Endodermal cell (in vitro differentiated cells): ENCODE results near the gene CAPZB. TPM values are rescaled to one million over a fixed set of nuclear protein-coding genes. Genes with fewer than 3 reads are reported as not detected.

Source experiments
- DNase-seq: peaks from one replicate; pipeline ENCODE4 v3.0.0-alpha.2; 2017
- H3K27ac ChIP-seq: 2 replicates; pipeline ENCODE4 v1.5.1; 2013; ENCODE audit warnings: mild to moderate bottlenecking, low read depth, low read length, moderate library complexity
- H3K27me3 ChIP-seq: 2 replicates; pipeline ENCODE4 v1.6.1; 2013; ENCODE audit warnings: mild to moderate bottlenecking, low read length, moderate library complexity; ENCODE audit not compliant: insufficient read depth, control insufficient read depth, poor library complexity, severe bottlenecking
- H3K36me3 ChIP-seq: 2 replicates; pipeline ENCODE4 v1.7.0; 2013; ENCODE audit warnings: mild to moderate bottlenecking, low read length, moderate library complexity; ENCODE audit not compliant: control insufficient read depth, insufficient read depth
- H3K4me1 ChIP-seq: one replicate; pipeline ENCODE4 v1.7.0; 2013; ENCODE audit warnings: low read length; ENCODE audit not compliant: control insufficient read depth, insufficient read depth
- H3K4me3 ChIP-seq: 2 replicates; pipeline ENCODE4 v1.5.1; 2013; ENCODE audit warnings: mild to moderate bottlenecking, low read length, moderate library complexity
- H3K9ac ChIP-seq: 2 replicates; pipeline ENCODE4 v1.6.1; 2013; ENCODE audit warnings: mild to moderate bottlenecking, low read length, moderate library complexity; ENCODE audit not compliant: poor library complexity, severe bottlenecking; ENCODE audit errors: extremely low read depth
- H3K9me3 ChIP-seq: 2 replicates; pipeline ENCODE4 v1.6.1; 2013; ENCODE audit warnings: mild to moderate bottlenecking, low read length, moderate library complexity; ENCODE audit not compliant: control insufficient read depth
- H3K27ac Mint-ChIP-seq: 2 replicates; pipeline ENCODE4 v1.8.0; 2020; ENCODE audit warnings: mixed read lengths
- H3K27me3 Mint-ChIP-seq: 2 replicates; pipeline ENCODE4 v1.8.0; 2021; ENCODE audit warnings: mild to moderate bottlenecking, mixed read lengths; ENCODE audit not compliant: insufficient read depth
- H3K36me3 Mint-ChIP-seq: 2 replicates; pipeline ENCODE4 v1.8.0; 2020; ENCODE audit warnings: low read depth, mixed read lengths
- H3K4me1 Mint-ChIP-seq: 2 replicates; pipeline ENCODE4 v1.8.0; 2020; ENCODE audit warnings: mixed read lengths
- H3K4me3 Mint-ChIP-seq: 2 replicates; pipeline ENCODE4 v1.8.0; 2020; ENCODE audit warnings: mild to moderate bottlenecking, moderate library complexity, mixed read lengths
- H3K9me3 Mint-ChIP-seq: 2 replicates; pipeline ENCODE4 v1.8.0; 2020; ENCODE audit warnings: mild to moderate bottlenecking, mixed read lengths
- WGBS, 2 experiments: methylation state at CpG; one replicate each; pipeline versions ENCODE4 v1.1.5 to v1.1.7; 2013; ENCODE audit warnings: missing lambda C conversion rate in 2 of 2, mixed read lengths in 1 of 2; ENCODE audit not compliant: insufficient coverage in 1 of 2, insufficient read length in 1 of 2; 5-methylcytosine and 5-hydroxymethylcytosine counted together
- total RNA-seq, 2 donors: library from RNA; stranded (reverse); fragmentation: NEBNext Ultra II Directional in 1 of 2; extraction: Animal tissue kit (Norgen Biotek cat#: 25700) in 1 of 2; gene quantifications; 2 replicates in 1 of 2; 3 replicates in 1 of 2; pipeline ENCODE4 v1.2.1, GENCODE V29; 2021
- TF ChIP-seq, protein P1 (sequence below): fragments of 200-600 bp; sonication (generic); conservative IDR thresholded peaks from 2 replicates; pipeline ENCODE4 v1.5.0; 2021; ENCODE audit warnings: antibody characterized with exemption, mild to moderate bottlenecking

Gene CAPZB
- total RNA-seq, 2 donors from 2014 or later, result 334 to 362 TPM

DNA sequence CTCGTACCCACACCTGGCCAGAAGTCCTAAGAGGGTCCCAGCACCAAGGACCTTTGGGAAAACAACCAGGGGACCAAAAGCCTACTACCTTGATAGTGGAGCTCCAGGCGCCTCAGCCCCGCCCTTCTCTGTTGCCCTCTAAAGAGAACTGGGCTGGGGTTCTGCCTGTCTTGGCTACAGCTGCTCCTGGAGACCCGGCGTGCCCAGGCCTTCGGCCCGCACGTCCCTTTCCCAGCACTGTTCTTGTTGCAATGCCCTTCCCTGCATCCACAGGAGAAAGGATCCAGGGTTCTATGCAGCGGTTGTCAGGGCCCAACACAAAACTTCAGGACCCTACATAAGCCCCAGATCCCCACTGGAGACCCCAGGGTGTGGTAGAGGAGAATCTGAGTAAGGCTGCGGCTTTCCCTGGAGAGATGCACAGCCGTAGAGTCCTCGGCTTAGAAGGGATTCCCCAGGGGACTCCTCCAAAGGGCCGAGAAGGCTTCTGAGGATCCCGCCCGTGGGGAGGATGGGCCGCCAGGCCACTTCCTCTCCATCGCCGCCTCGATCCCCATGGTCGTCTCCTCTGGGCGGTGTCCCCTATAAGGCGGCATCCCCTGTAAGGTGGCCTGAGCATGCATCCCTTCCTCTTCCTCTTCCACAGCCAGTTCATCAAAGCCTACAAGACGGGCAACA lies 161.2 kb downstream of the CAPZB start:
- no peaks in the 10 kb centered on the region for H3K9me3 ChIP-seq
- TF ChIP-seq, protein P1, sequence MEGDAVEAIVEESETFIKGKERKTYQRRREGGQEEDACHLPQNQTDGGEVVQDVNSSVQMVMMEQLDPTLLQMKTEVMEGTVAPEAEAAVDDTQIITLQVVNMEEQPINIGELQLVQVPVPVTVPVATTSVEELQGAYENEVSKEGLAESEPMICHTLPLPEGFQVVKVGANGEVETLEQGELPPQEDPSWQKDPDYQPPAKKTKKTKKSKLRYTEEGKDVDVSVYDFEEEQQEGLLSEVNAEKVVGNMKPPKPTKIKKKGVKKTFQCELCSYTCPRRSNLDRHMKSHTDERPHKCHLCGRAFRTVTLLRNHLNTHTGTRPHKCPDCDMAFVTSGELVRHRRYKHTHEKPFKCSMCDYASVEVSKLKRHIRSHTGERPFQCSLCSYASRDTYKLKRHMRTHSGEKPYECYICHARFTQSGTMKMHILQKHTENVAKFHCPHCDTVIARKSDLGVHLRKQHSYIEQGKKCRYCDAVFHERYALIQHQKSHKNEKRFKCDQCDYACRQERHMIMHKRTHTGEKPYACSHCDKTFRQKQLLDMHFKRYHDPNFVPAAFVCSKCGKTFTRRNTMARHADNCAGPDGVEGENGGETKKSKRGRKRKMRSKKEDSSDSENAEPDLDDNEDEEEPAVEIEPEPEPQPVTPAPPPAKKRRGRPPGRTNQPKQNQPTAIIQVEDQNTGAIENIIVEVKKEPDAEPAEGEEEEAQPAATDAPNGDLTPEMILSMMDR, result no peak
- no peak overlapping the region for H3K27ac Mint-ChIP-seq
- no peaks in the 10 kb centered on the region for H3K4me1 ChIP-seq
- DNase-seq, result no peak
- H3K4me3 ChIP-seq, result no peak overlapping the region
- H3K27me3 ChIP-seq, result no peaks in the 10 kb centered on the region
- H3K27me3 Mint-ChIP-seq, result no peaks in the 10 kb centered on the region
- H3K36me3 Mint-ChIP-seq, result peaks cover 41% of the 10 kb centered on the region
- peaks cover 28% of the 10 kb centered on the region for H3K36me3 ChIP-seq
- no peaks in the 10 kb centered on the region for H3K4me1 Mint-ChIP-seq
- H3K4me3 Mint-ChIP-seq, result no peak overlapping the region
- H3K9me3 Mint-ChIP-seq, result no peaks in the 10 kb centered on the region
- no peak overlapping the region for H3K9ac ChIP-seq
- 86 to 87% methylated on average over 15 to 23 of the region's 23 CpGs for WGBS, 2 experiments
- no peak overlapping the region for H3K27ac ChIP-seq

DNA sequence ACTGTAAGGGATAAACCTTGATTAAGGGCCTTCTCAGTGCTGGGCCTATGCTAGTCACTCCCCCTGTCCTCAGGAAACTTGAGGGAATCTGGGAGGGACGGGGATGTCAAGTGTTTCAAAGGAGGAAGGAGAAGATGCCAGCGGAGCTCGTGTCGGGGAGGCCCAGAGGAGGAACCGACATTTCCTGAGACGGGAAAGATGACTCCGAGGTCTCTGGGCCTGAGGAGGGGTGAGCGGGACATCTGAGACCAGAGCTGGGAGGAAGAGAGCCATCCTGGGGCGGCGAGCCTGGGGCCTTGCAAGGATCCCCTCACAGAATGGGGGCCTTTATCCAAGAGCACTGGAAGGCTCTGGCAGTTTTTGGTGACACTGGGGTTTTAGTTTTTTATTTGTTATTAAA lies 162.9 kb downstream of the CAPZB start:
- Histone ChIP-seq H3K36me3 (peaks cover 33% of the 10 kb centered on the region), H3K9ac (no peak overlapping the region), H3K4me1 (no peaks in the 10 kb centered on the region), H3K27me3 (no peaks in the 10 kb centered on the region), H3K9me3 (no peaks in the 10 kb centered on the region), H3K27ac (no peak overlapping the region), H3K4me3 (no peak overlapping the region)
- H3K4me3 Mint-ChIP-seq, result no peak overlapping the region
- 82 to 100% methylated on average over 5 to 10 of the region's 10 CpGs for WGBS, 2 experiments
- H3K36me3 Mint-ChIP-seq, result peaks cover 48% of the 10 kb centered on the region
- no peaks in the 10 kb centered on the region for H3K4me1 Mint-ChIP-seq
- H3K27me3 Mint-ChIP-seq, result no peaks in the 10 kb centered on the region
- no peak for DNase-seq
- no peak overlapping the region for H3K27ac Mint-ChIP-seq
- no peaks in the 10 kb centered on the region for H3K9me3 Mint-ChIP-seq
- TF ChIP-seq, protein P1, result no peak

- WGBS, 2 experiments, result 92 to 100% methylated on average over 2 to 3 of the region's 3 CpGs
- H3K36me3 ChIP-seq, result peaks cover 26% of the 10 kb centered on the region
- no peaks in the 10 kb centered on the region for H3K4me1 ChIP-seq
- Mint-ChIP-seq H3K27ac (no peak overlapping the region), H3K27me3 (no peaks in the 10 kb centered on the region), H3K36me3 (peaks cover 38% of the 10 kb centered on the region), H3K9me3 (no peaks in the 10 kb centered on the region), H3K4me1 (no peaks in the 10 kb centered on the region), H3K4me3 (no peak overlapping the region)
- H3K27me3 ChIP-seq, result no peaks in the 10 kb centered on the region
- TF ChIP-seq, protein P1, result no peak
- no peak for DNase-seq
- no peak overlapping the region for H3K27ac ChIP-seq
- H3K4me3 ChIP-seq, result no peak overlapping the region
- H3K9me3 ChIP-seq, result no peaks in the 10 kb centered on the region
- H3K9ac ChIP-seq, result no peak overlapping the region
Measured at GRCh38 chr1:19321071-19321470, 164.3 kb downstream of the CAPZB start.
